GM12878 (cell line): ENCODE results near the gene DMAC2. TPM values are rescaled to one million over a fixed set of nuclear protein-coding genes. Genes with fewer than 3 reads are reported as not detected.

Source experiments
- ATAC-seq: fragments of 200-7000 bp; cut with Tn5 transposase; 3 replicates; pipeline ENCODE4 v1.9.1; 2020; ENCODE audit warnings: mild to moderate bottlenecking, moderate library complexity
- BruUV-seq: library from RNA; stranded (reverse); fragments of 400-500 nt; replicated peaks from 2 replicates; lab custom pipeline; 2021; lab: Mats Ljungman, UMichigan
- CTCF ChIA-PET: fragments of 300-600 bp; sonication (Branson Sonifier 250); formaldehyde crosslinking; extraction: SDS; loops from one replicate; lab custom pipeline; 2021; ENCODE audit warnings: inconsistent platforms; lab: Yijun Ruan, JAX
- POLR2A ChIA-PET: fragments of 350-600 bp; formaldehyde crosslinking; extraction: SDS; loops from one replicate; lab custom pipeline; 2021; ENCODE audit warnings: inconsistent platforms; lab: Charles Lee
- RAD21 ChIA-PET: fragments of 300-600 bp; sonication (Branson Sonifier 250); formaldehyde crosslinking; loops from one replicate; lab custom pipeline; 2023; ENCODE audit warnings: antibody characterized with exemption; ENCODE audit not compliant: unreplicated experiment; lab: Charles Lee
- SMC1A ChIA-PET: fragments of 300-600 bp; sonication (Branson Sonifier 250); formaldehyde crosslinking; loops from one replicate; lab custom pipeline; 2023; ENCODE audit not compliant: unreplicated experiment, uncharacterized antibody; lab: Charles Lee
- DNase-seq: peaks from one replicate; pipeline ENCODE4 v3.0.0-alpha.2; 2011; ENCODE audit warnings: low read depth, low spot score
- FAIRE-seq: peaks from 3 replicates; lab custom pipeline; 2011; peaks lifted over from hg19 to GRCh38; lab: Jason Lieb, UNC
- H2AFZ ChIP-seq: 2 replicates; pipeline ENCODE4 v1.6.0; 2011; ENCODE audit warnings: low read depth, low read length, control low read depth; ENCODE audit not compliant: control insufficient read depth
- H3K27ac ChIP-seq: 2 replicates; pipeline ENCODE4 v1.5.1; 2011; ENCODE audit warnings: control low read depth; ENCODE audit not compliant: control insufficient read depth, insufficient read depth
- H3K27me3 ChIP-seq, 2 experiments: replicated peaks in 1 of 2; 2 replicates each; pipeline versions ENCODE4 v1.6.0 to v1.6.1; 2011; ENCODE audit warnings: low read length in 1 of 2; ENCODE audit not compliant: control insufficient read depth in 2 of 2, insufficient read depth in 2 of 2
- H3K36me3 ChIP-seq, 2 experiments: 2 replicates each; pipeline ENCODE4 v1.5.1; 2011; ENCODE audit warnings: low read length in 1 of 2; ENCODE audit not compliant: control insufficient read depth in 2 of 2, insufficient read depth in 2 of 2
- H3K4me1 ChIP-seq: 2 replicates; pipeline ENCODE4 v1.6.1; 2011; ENCODE audit warnings: mild to moderate bottlenecking, low read length, moderate library complexity, mixed read lengths; ENCODE audit not compliant: control insufficient read depth, insufficient read depth
- H3K4me2 ChIP-seq: 2 replicates; pipeline ENCODE4 v1.6.0; 2011; ENCODE audit warnings: control low read depth; ENCODE audit not compliant: control insufficient read depth, insufficient read depth
- H3K4me3 ChIP-seq: fragments of 200-600 bp; sonication (generic); 2 replicates; pipeline ENCODE4 v1.5.1; 2016
- H3K79me2 ChIP-seq: 2 replicates; pipeline ENCODE4 v1.6.0; 2011; ENCODE audit warnings: low read length; ENCODE audit not compliant: control insufficient read depth, insufficient read depth
- H3K9ac ChIP-seq: 2 replicates; pipeline ENCODE4 v1.8.0; 2011; ENCODE audit warnings: low read length, control low read depth, mixed read lengths; ENCODE audit not compliant: control insufficient read depth, insufficient read depth
- H3K9me3 ChIP-seq: replicated peaks from 3 replicates; pipeline ENCODE4 v1.5.1; 2011; ENCODE audit warnings: mild to moderate bottlenecking, low read length; ENCODE audit not compliant: control insufficient read depth, insufficient read depth
- H4K20me1 ChIP-seq: 2 replicates; pipeline ENCODE4 v1.6.0; 2011; ENCODE audit not compliant: control insufficient read depth, insufficient read depth
- CEBPZ ChIP-seq: fragments of 150-350 bp; IDR thresholded peaks from 2 replicates; pipeline ENCODE4 v1.6.1; 2016; ENCODE audit warnings: low read depth, low read length
- CREM ChIP-seq: IDR thresholded peaks from 2 replicates; pipeline ENCODE4 v1.6.1; 2014; ENCODE audit warnings: antibody characterized with exemption, low read depth
- CTCF ChIP-seq, 3 experiments: IDR thresholded peaks in 2 of 3; conservative IDR thresholded peaks in 1 of 3; 2 replicates each; pipeline ENCODE4 v1.5.1; 2011; ENCODE audit warnings: low read depth in 3 of 3, low read length in 3 of 3, mild to moderate bottlenecking in 3 of 3, control low read depth in 2 of 3, moderate library complexity in 2 of 3, inconsistent platforms in 1 of 3, mixed read lengths in 1 of 3; ENCODE audit not compliant: control insufficient read depth in 2 of 3, insufficient read depth in 1 of 3; ENCODE audit errors: extremely low read depth in 1 of 3
- MYC ChIP-seq: IDR thresholded peaks from 2 replicates; pipeline ENCODE4 v1.6.1; 2011; ENCODE audit warnings: mild to moderate bottlenecking, low read length, moderate library complexity, inconsistent platforms; ENCODE audit not compliant: insufficient read depth, insufficient replicate concordance, insufficient read length, severe bottlenecking
- NR2C1 ChIP-seq: fragments of 450-650 bp; IDR thresholded peaks from 2 replicates; pipeline ENCODE4 v1.6.1; 2017; ENCODE audit warnings: antibody characterized with exemption, mild to moderate bottlenecking, moderate library complexity
- POLR2AphosphoS2 ChIP-seq: IDR thresholded peaks from 2 replicates; pipeline ENCODE4 v1.6.1; 2011; ENCODE audit warnings: low read depth, mild to moderate bottlenecking, low read length, improper control_type of control experiment, moderate library complexity
- RFX5 ChIP-seq: IDR thresholded peaks from 2 replicates; pipeline ENCODE4 v1.6.1; 2011; ENCODE audit warnings: low read depth, low read length, improper control_type of control experiment
- SMAD5 ChIP-seq: IDR thresholded peaks from 2 replicates; pipeline ENCODE4 v1.6.1; 2016; ENCODE audit warnings: antibody characterized with exemption, low read depth
- SMC3 ChIP-seq: IDR thresholded peaks from 2 replicates; pipeline ENCODE4 v1.6.1; 2011; ENCODE audit warnings: low read length, improper control_type of control experiment, borderline replicate concordance
- SREBF1 ChIP-seq: IDR thresholded peaks from 2 replicates; pipeline ENCODE4 v1.6.1; 2012; ENCODE audit warnings: mild to moderate bottlenecking, low read length
- WRNIP1 ChIP-seq: IDR thresholded peaks from 2 replicates; pipeline ENCODE4 v1.6.1; 2011; ENCODE audit warnings: low read depth, low read length, improper control_type of control experiment, borderline replicate concordance
- YY1 ChIP-seq: IDR thresholded peaks from 2 replicates; pipeline ENCODE4 v1.6.1; 2011; ENCODE audit warnings: low read depth, mild to moderate bottlenecking, low read length
- WGBS: methylation state at CpG from one replicate; pipeline ENCODE4 v1.1.6; 2016; ENCODE audit warnings: low lambda C conversion rate; ENCODE audit not compliant: insufficient replicate concordance, insufficient coverage; ENCODE audit errors: missing lambda C conversion rate; 5-methylcytosine and 5-hydroxymethylcytosine counted together
- in situ Hi-C: fragments of 300-500 bp; cut with MboI; formaldehyde crosslinking; loops from 9 replicates; pipeline ENCODE4 v1.14.3; 2018; ENCODE audit warnings: mixed read lengths
- intact Hi-C: fragments of 100-400 bp; cut with micrococcal nuclease; formaldehyde crosslinking; loops from one replicate; pipeline ENCODE4 v1.14.2; 2022; ENCODE audit not compliant: unreplicated experiment
- polyA plus RNA-seq, 11 experiments: library from polyadenylated mRNA; depleted of rRNA in 4 of 11; unstranded in 6 of 11; stranded (reverse) in 5 of 11; fragments of >200 nt; fragmentation: Nextera tagmentation in 4 of 11; fragmentation: Illumina TruSeq in 1 of 11; extraction: Ambion mirVana in 4 of 11; extraction: Trizol in 1 of 11; gene quantifications; 1 replicate in 1 of 11; 2 replicates in 10 of 11; pipeline versions ENCODE4 v1.2.1 to v1.2.3, GENCODE V29; 2011 to 2016; ENCODE audit warnings: inconsistent platforms in 2 of 11, missing spikeins in 2 of 11, low read depth in 1 of 11
- total RNA-seq, 4 experiments: library from RNA; depleted of rRNA in 3 of 4; stranded (reverse); fragments of >200 nt in 3 of 4; fragmentation: Illumina TruSeq in 1 of 4; extraction: Trizol in 1 of 4; gene quantifications; 2 replicates each; pipeline versions ENCODE4 v1.2.1 to v1.2.3, GENCODE V29; 2013 to 2021

The DMAC2 gene
- total and polyA plus RNA-seq, 10 of the 15 experiments (the other 5 are each of a cell fraction or from before 2014, with no cell fraction given), result 10.8 to 57.2 (median 42.7) TPM

- in situ Hi-C loops (no loop called here), intact Hi-C loops (no loop called here)
- Histone ChIP-seq H3K4me1 (no peaks in the 10 kb centered on the region), H3K9ac (no peak overlapping the region), H3K27ac (no peak overlapping the region), H3K4me3 (no peak overlapping the region), H3K9me3 (peaks cover 3% of the 10 kb centered on the region; the same call in 2 of the 3 replicates), H2AFZ (no peak overlapping the region), H3K27me3 (peaks cover 0 to 6% of the 10 kb centered on the region in 2 experiments; a peak in 3 of 4 replicates), H4K20me1 (no peaks in the 10 kb centered on the region), H3K36me3 (no peaks in the 10 kb centered on the region), H3K79me2 (no peaks in the 10 kb centered on the region), H3K4me2 (no peak overlapping the region)
- BruUV-seq, result no TSS peak
- ChIA-PET CTCF (no interaction called here), POLR2A (no interaction called here), RAD21 (no interaction called here), SMC1A (no interaction called here)
- 30% methylated on average over 4 of the region's 4 CpGs for WGBS
- DNase-seq (no peak), ATAC-seq (no peak), FAIRE-seq (no peak)
- TF ChIP-seq SMAD5, result no peak
- no peak for TF ChIP-seq SMC3
- no peak for TF ChIP-seq NR2C1
- TF ChIP-seq RFX5, result no peak
- no peak for TF ChIP-seq POLR2AphosphoS2
- TF ChIP-seq CEBPZ, result no peak
- no peak for TF ChIP-seq CREM
- TF ChIP-seq YY1, result no peak
- TF ChIP-seq MYC, result no peak
- TF ChIP-seq SREBF1, result no peak
- TF ChIP-seq CTCF (IDR thresholded peaks at IDR 0.05 in 2 of 3, conservative IDR thresholded peaks at IDR 0.05 in 1 of 3; ENCODE audit: control insufficient read depth in 2 of 3, extremely low read depth in 1 of 3, insufficient read depth in 1 of 3, low read depth in 3 of 3, low read length in 3 of 3), result no peak
- no peak for TF ChIP-seq WRNIP1
These were observed 45.1 kb upstream of the DMAC2 start for GRCh38 chr19:41484822-41485221.
